GM18907 (cell line): ENCODE results near the gene DNAJC4.

Experiments used
- ATAC-seq: cut with Tn5 transposase; IDR thresholded peaks from one replicate; pipeline ENCODE4 v1.9.1; 2021; ENCODE audit warnings: mild to moderate bottlenecking, moderate library complexity; ENCODE audit not compliant: unreplicated experiment

DNAJC4 gene

GRCh38 chr11:64230171-64230984 is at the start of gene DNAJC4:
Gene DNAJC4, plus strand, starts transcription at chr11:64230548. Its CDS starts 307 bp downstream, at chr11:64230855.
- peak; percentile 48 for ATAC-seq

- ATAC-seq = no peak
Measured at GRCh38 chr11:64180891-64181290, 49.5 kb upstream of the DNAJC4 start.

GRCh38 chr11:64181506-64182411 is 48.6 kb upstream of the DNAJC4 start:
- no peak for ATAC-seq

GRCh38 chr11:64183890-64184289 is 46.5 kb upstream of the DNAJC4 start:
- ATAC-seq = no peak

DNA sequence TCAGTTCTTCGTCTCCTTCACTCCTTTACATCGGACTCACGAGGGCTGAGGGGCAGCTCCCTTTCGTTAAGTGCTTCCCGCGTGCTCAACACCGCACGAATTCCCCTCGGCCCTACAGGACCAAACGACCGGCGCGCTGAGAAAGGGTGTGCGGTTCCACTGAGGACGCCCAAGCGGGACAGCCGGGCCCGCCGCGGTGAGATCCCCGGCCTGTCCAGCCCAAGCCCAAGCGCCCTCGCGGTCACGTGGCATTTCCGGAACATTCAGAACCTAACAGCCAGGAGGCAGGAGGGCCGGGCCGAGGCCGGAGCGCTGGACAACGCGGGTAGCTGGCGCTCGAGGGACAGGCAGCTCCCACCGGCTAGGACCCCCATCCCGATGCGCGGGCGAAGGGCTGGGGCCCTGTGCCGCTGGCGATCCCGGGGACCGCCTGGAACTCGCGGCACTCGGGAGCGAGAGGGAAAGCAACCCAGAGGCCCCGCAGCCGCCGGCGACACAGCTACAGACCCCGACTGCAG is 45.1 kb upstream of the DNAJC4 start:
- ATAC-seq = peak; percentile 27

- ATAC-seq = peak; percentile 86
Measured at GRCh38 chr11:64185693-64186491, 44.5 kb upstream of the DNAJC4 start, which contains the start of gene STIP1. Gene STIP1, plus strand, starts transcription at chr11:64186171. Its CDS starts 91 bp downstream, at chr11:64186262.

- ATAC-seq = no peak
Measured at GRCh38 chr11:64186492-64187165, 43.7 kb upstream of the DNAJC4 start.

DNA sequence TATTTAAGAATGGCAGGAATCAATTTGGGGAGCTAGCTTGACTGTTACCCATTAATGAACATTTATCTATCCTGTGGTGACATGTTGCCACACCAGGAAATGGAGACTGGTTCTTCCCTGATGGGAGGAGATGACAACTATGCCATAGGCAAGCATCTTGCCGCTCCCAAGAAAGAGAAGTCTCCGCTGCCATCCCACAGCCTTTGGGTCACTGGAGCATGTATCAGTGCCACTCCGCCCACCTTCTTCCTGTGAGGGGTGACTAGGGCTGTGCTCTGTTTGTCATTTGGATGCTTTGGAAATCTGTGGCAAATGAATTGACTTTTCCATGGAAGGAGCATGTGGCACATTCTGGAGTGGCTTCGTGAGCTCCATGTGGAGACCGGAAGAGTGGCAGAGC is 37.9 kb upstream of the DNAJC4 start:
- no peak for ATAC-seq

DNA sequence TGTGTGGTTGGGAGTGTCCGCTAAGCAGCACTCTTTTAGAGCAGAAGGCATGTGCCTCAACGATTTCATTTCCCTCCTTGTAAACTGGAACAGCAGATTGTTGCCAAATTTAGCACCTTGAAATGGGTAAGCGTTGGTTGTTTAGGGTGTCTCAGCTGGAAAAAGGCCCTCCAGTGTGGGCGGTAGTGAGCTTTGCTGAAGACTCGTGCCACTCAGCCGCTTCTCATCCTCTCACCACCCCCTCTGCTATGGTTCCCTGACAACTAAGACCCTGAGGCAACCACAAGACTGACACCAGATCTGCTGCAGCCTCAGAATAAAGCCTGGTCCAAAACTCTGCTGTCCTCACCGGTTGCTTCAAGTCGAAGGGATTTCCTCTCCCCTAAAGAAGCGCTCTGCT is 33.7 kb upstream of the DNAJC4 start:
- no peak for ATAC-seq

GRCh38 chr11:64198511-64198910 is 31.8 kb upstream of the DNAJC4 start:
- no peak for ATAC-seq

GRCh38 chr11:64201543-64201942 is 28.8 kb upstream of the DNAJC4 start:
- no peak for ATAC-seq

GRCh38 chr11:64202992-64203391 is 27.4 kb upstream of the DNAJC4 start:
- ATAC-seq = no peak

DNA sequence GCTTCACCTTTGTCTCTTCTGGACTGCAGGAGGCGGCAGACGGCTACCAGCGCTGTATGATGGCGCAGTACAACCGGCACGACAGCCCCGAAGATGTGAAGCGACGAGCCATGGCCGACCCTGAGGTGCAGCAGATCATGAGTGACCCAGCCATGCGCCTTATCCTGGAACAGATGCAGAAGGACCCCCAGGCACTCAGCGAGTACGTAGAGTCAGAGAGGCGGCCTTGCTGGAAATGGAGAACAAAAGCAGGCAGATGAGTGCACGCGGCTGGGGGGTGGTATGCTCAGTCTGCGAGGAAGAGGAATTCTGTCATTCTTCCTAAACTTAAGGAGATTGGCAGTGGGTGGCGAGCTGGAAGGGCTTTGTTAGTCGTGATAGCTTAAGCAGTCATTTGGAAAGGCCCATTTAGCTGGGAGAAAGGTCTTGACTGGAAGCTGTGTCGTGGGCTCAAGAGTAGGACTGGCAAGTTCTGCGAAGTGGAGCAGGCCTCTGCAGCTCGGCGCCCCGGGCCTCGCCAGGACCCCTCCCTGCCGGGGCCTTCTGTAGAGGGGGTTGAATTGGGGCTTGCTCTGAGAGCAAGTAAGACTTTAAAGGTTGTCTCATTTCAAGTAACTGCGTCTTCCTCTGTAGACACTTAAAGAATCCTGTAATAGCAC is 26.8 kb upstream of the DNAJC4 start:
- ATAC-seq = no peak

- ATAC-seq = no peak
Measured at GRCh38 chr11:64204080-64204440, 26.3 kb upstream of the DNAJC4 start.

- no peak for ATAC-seq
Measured at GRCh38 chr11:64204464-64204989, 25.8 kb upstream of the DNAJC4 start.

- peak; percentile 38 for ATAC-seq
Measured at GRCh38 chr11:64206457-64207255, 23.7 kb upstream of the DNAJC4 start, which contains the start of gene FERMT3. Gene FERMT3, plus strand, starts transcription at chr11:64206721. Its CDS starts 644 bp downstream, at chr11:64207365.

GRCh38 chr11:64207256-64208085 is 22.9 kb upstream of the DNAJC4 start:
- peak; percentile 49 for ATAC-seq
